Measurements from ENCODE around the gene GJA10. TPM values are rescaled to one million over a fixed set of nuclear protein-coding genes. Genes with fewer than 3 reads are reported as not detected.

The GJA10 gene
- total RNA-seq, 1 experiment from 2014 or later, result not detected

DNA sequence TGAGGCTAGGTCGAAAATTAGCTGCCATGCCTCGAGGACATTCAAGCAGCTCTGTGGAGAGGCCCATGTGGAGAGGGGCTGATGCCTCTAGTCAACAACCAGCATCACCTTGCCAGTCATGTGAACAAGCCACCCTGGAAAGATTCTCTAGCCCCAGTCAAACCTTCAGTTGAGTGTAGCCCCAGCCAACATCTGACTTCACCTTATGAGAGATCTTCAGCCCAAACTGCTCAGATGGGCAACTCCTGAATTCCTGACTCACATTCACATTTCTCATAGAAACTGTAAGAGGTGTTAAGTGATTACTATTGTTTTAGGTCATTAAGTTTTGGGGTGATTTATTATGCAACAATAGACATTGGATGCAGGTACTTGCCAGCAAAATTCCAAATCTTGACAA is 44.9 kb downstream of the GJA10 start:
- ChIA-PET CTCF (interaction anchor here (0.6 to 9.8 kb wide), 10 partner anchors 9 to 538 kb away, joined by 3 to 200 read pairs (median 4); no protein-coding TSS in a partner anchor), POLR2A (no interaction called here)
- H3K9me3 Mint-ChIP-seq (ENCODE audit: unreplicated experiment), result no peaks in the 10 kb centered on the region
- H3K27ac Mint-ChIP-seq (ENCODE audit: low read depth, unreplicated experiment), result no peak overlapping the region
- H3K4me1 Mint-ChIP-seq (ENCODE audit: insufficient read depth, unreplicated experiment), result peaks cover 6% of the 10 kb centered on the region
- H3K36me3 Mint-ChIP-seq (ENCODE audit: insufficient read depth, unreplicated experiment), result peaks cover 5% of the 10 kb centered on the region
- DNase-seq (ENCODE audit: unreplicated experiment), result no peak
- TF ChIP-seq, protein P1, sequence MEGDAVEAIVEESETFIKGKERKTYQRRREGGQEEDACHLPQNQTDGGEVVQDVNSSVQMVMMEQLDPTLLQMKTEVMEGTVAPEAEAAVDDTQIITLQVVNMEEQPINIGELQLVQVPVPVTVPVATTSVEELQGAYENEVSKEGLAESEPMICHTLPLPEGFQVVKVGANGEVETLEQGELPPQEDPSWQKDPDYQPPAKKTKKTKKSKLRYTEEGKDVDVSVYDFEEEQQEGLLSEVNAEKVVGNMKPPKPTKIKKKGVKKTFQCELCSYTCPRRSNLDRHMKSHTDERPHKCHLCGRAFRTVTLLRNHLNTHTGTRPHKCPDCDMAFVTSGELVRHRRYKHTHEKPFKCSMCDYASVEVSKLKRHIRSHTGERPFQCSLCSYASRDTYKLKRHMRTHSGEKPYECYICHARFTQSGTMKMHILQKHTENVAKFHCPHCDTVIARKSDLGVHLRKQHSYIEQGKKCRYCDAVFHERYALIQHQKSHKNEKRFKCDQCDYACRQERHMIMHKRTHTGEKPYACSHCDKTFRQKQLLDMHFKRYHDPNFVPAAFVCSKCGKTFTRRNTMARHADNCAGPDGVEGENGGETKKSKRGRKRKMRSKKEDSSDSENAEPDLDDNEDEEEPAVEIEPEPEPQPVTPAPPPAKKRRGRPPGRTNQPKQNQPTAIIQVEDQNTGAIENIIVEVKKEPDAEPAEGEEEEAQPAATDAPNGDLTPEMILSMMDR (IDR thresholded peaks at IDR 0.05; ENCODE audit: unreplicated experiment), result no peak
- intact Hi-C loops (cut with micrococcal nuclease), result loop anchor here (10.0 kb wide), 1 partner anchor 504 kb away; the partner anchor contains the start of gene ANKRD6
- no peaks in the 10 kb centered on the region for H3K27me3 Mint-ChIP-seq (ENCODE audit: insufficient read depth, unreplicated experiment)
- no TSS peak for BruUV-seq (replicated peaks)
- no peak overlapping the region for H3K4me3 Mint-ChIP-seq (ENCODE audit: unreplicated experiment)

DNA sequence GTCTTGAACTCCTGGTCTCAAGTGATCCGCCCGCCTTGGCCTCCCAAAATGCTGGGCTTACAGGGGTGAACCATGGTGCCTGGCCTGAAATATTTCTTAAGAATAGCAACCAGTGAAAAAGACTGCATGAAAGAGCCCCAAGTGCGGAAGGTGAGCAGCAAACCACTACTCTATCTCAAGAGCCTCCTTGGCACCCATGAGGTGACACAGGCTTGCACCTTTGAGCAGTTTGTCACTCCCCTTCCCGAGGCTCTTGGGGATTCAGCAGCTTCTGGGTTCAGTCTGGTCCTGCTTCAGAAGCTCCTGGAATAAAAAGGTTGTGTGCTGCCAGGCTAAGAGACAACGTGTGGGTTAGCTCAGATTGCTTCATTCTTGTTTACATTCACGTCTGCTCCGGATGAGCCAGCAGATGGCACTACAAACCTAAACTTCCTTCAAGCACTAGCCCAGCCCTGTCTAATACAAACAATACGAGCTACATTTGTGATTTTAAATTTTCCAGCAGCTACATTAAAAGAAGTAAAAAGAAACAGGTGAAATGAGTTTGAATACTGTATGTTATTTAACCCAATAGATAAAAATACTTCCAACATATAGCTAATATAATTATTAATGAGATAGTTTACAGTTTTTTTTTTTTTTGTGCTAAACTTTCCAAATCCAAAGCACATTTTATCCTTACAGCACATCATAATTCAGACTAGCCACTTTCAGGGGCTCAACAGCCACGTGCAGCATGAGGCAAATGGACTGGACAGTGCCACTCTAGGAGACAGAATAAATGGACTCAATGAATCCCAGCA is 46.2 kb downstream of the GJA10 start:
- Mint-ChIP-seq H3K9me3 (ENCODE audit: unreplicated experiment) (no peaks in the 10 kb centered on the region), H3K4me3 (ENCODE audit: unreplicated experiment) (no peak overlapping the region), H3K27ac (ENCODE audit: low read depth, unreplicated experiment) (no peak overlapping the region), H3K36me3 (ENCODE audit: insufficient read depth, unreplicated experiment) (peaks cover 5% of the 10 kb centered on the region), H3K27me3 (ENCODE audit: insufficient read depth, unreplicated experiment) (no peaks in the 10 kb centered on the region), H3K4me1 (ENCODE audit: insufficient read depth, unreplicated experiment) (peaks cover 12% of the 10 kb centered on the region)
- ChIA-PET POLR2A (interaction anchor here (0.6 to 1.6 kb wide), 9 partner anchors 10 to 538 kb away, joined by 3 to 15 read pairs (median 4); no protein-coding TSS in a partner anchor), CTCF (interaction anchor here (0.5 to 9.8 kb wide), 104 partner anchors 10 to 945 kb away, joined by 3 to 200 read pairs (median 4); partner anchors contain the start of genes BACH2 and CASP8AP2)
- TF ChIP-seq, protein P1 (IDR thresholded peaks at IDR 0.05; ENCODE audit: unreplicated experiment), result peak; percentile 67
- intact Hi-C loops (cut with micrococcal nuclease), result loop anchor here (1.0 to 5.0 kb wide), 5 partner anchors 30 to 539 kb away; partner anchors contain the start of gene BACH2
- DNase-seq (ENCODE audit: unreplicated experiment), result peak; percentile 80
- no TSS peak for BruUV-seq (replicated peaks)

GRCh38 chr6:89941031-89941762 is 46.9 kb downstream of the GJA10 start:
- ChIA-PET POLR2A (interaction anchor here (0.7 to 1.6 kb wide), 5 partner anchors 11 to 537 kb away, joined by 3 to 15 read pairs (median 4); no protein-coding TSS in a partner anchor), CTCF (interaction anchor here (0.5 to 9.8 kb wide), 88 partner anchors 10 to 945 kb away, joined by 3 to 200 read pairs (median 4); partner anchors contain the start of gene BACH2)
- peaks cover 5% of the 10 kb centered on the region for H3K36me3 Mint-ChIP-seq (ENCODE audit: insufficient read depth, unreplicated experiment)
- TF ChIP-seq, protein P1 (IDR thresholded peaks at IDR 0.05; ENCODE audit: unreplicated experiment), result no peak
- intact Hi-C loops (cut with micrococcal nuclease), result loop anchor here (2.0 to 5.0 kb wide), 2 partner anchors 146 to 356 kb away; partner anchors contain the start of gene BACH2
- BruUV-seq (replicated peaks), result no TSS peak
- no peak for DNase-seq (ENCODE audit: unreplicated experiment)
- H3K4me1 Mint-ChIP-seq (ENCODE audit: insufficient read depth, unreplicated experiment), result peaks cover 12% of the 10 kb centered on the region
- H3K27me3 Mint-ChIP-seq (ENCODE audit: insufficient read depth, unreplicated experiment), result no peaks in the 10 kb centered on the region
- no peaks in the 10 kb centered on the region for H3K9me3 Mint-ChIP-seq (ENCODE audit: unreplicated experiment)
- H3K4me3 Mint-ChIP-seq (ENCODE audit: unreplicated experiment), result no peak overlapping the region
- H3K27ac Mint-ChIP-seq (ENCODE audit: low read depth, unreplicated experiment), result no peak overlapping the region
